ENCODE measurements around the gene OR10J1.
"Not testable (repeated sequence)": the region's sequence is repeated elsewhere in the genome, so short reads cannot be mapped to it uniquely, and the experiment has no call there.

OR10J1 gene, protein sequence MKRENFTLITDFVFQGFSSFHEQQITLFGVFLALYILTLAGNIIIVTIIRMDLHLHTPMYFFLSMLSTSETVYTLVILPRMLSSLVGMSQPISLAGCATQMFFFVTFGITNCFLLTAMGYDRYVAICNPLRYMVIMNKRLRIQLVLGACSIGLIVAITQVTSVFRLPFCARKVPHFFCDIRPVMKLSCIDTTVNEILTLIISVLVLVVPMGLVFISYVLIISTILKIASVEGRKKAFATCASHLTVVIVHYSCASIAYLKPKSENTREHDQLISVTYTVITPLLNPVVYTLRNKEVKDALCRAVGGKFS

DNA sequence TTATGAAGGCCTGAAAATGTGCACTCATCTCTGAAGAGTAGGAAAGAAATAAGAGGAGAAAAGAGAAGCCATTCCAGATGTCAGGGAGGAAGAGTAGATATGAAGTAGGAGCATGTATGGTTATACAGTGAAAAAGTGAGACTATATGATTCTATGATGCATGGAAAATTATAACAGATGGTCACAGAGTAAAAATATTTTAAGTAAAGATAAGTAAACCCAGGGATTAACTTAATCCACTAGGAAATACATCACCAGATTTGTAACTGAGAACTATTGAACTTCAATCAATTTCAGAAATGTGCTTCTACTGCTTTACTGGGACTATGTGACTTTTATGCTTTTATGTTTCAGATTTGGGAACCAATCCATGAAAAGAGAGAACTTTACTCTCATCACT is at the start of gene OR10J1:
TSS of gene OR10J1 (plus strand) at position 301 of the 400 bp plus-strand sequence. CDS start at position 371, 70 bp downstream.
- FAIRE-seq, result no peak

DNA sequence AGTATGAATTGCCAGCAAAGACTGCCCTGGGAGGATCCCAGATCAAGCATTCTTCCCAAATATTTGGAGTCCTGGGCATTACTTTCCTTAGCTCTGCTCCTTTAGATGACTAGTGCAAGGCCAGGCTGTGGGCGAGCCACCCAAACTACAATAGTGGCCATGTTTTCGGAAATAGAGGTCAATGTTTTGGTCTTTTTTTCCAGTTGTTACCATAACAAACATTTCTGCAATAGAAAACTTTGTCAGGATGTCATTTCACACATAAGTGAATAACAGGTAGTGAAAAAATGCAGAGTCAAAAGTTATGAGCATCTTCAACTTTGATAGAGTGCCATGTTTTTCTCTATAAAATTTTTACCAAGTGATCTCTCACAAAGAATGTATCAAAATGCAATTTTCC is 32.7 kb upstream of the OR10J1 start:
- no peak for FAIRE-seq

DNA sequence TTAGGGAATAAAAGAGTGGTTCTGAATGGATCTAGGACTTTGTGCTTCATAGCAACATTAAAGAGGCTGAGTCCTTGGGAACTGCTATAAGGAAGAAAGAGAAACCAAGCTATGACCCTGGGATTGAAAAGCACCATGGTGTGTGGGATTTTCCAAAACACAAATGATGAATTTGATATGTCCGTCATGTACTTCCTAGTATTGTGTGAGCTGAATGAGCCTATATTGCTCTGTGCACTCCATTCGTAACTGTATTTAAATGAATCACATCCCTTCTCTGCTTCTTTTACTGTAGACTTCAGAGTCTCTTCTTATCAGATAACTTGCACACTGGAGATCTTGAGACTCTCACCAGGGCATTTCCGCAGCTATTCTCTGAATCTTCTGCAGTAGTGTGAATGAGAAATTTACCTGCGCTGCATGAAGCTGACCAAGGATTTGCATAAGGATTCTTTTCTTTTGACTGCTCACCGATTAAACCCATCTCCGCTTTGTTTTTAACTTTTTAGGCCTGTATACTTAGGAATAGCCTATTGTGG is 30.6 kb upstream of the OR10J1 start:
- FAIRE-seq, result no peak

DNA sequence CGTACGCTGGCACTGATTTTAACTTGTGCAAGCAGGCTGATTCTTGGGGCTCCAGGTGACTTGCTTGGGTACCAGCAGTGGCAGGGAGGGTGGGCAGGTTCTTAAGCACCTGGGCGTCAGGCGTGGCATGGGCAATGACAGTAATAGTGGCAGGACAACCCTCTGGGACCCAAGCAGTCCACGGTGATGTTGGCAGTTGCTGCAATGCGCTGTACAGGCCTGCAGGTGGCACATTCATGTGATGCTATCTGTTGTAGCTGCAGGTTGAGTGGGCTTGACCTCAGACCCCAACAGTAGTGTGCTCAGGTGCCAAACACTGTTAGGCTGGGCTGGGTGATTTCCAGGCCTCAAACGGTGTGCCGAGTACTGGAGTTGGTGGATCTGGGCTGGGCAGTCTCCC is 17.7 kb upstream of the OR10J1 start:
- FAIRE-seq, result no peak

DNA sequence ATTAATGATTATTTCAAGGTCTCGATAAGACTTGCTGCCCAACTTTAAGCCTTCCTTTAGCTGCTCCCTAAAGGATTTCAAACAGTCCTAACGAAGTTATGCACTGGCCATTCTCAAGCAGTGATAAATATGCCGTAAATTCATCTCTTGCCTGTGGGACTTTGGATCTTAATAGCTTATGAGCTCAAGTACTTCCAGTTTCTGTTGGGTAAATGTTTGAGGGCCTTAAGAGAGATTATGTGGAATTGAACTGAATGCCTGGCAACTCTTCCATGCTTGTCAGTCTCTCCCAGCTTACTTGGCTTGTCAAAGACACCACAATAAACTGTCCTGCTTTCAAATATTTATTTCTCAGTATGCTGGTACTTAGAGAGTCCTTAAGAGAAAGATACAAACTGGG is 11.0 kb upstream of the OR10J1 start:
- FAIRE-seq, result no peak

DNA sequence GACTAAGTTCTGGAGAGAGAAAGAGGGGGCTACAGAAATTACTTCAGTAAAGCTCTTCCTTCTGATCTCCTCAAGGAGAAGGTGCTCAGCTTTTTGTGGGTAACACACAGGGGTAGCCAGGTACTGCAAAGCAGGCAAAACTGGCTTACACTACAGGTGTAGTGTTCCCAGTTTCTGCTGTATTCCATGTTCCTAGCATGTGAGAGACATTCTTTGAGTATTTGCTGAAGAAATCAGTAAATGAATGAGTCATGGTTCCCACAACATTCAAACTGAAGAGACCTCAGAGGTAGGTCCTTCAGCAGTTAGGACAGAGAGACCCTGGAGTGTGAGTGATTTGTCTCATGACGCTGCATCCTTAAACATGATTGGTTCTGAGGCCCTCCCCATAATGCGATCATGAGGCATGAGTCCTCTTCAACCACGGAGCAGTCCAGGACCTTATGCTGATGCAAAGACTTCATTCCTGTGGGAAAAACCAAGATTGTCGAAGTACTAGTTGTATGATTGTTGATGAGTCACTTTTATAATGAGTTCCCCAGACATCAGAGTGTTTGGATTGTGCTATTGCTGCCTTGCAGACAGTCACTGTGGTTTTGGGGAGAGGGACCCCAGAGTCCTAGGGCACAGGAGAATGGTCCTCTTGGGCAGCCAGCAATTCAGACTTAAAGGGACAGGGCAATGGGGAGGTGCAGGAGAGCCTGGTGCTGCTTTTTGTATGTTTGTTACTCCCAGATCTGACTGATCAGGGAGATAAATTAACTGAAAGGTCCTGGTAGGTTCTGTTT is 10.3 kb upstream of the OR10J1 start:
- no peak for FAIRE-seq

DNA sequence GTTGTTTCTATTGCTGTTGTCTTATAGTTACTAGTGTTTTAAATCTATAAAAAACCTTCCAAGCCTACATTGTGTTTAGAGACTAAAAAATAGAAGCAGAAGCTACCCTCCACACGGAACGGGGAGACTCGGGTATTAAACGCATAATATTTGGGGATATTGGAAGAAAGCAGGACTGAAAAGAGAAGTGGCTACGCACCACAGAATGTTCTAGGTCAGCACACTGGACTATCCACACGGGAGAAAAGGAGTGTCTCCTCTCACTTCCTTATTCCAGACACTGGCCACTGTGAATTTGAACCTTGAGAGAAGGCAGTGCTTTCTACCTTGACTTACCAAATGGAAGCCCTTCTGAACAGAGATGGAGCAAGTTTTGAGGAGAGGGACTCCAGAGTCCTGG is 8.5 kb upstream of the OR10J1 start:
- no peak for FAIRE-seq

DNA sequence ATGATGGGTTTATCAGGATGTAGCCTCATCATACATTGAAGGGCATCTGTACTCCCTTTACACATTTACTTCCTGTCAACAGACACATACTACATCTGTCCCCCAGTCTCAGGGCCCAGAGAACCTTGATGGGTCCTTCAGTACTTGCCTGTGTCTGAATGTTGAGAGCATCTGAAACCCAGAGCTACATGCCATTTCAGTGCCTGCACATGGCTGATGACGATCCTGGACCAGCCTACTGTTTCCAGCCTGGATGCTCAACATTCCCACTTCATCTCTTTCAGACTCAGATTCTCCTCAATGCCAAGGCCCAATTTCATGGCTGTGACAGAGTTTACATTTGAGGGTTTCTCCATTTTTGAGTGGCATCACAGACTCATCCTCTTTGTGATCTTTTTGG is 7.6 kb upstream of the OR10J1 start, which contains the start of gene OR10J4:
TSS of gene OR10J4 (plus strand) at position 301 of the 400 bp plus-strand sequence.
- FAIRE-seq, result no peak

DNA sequence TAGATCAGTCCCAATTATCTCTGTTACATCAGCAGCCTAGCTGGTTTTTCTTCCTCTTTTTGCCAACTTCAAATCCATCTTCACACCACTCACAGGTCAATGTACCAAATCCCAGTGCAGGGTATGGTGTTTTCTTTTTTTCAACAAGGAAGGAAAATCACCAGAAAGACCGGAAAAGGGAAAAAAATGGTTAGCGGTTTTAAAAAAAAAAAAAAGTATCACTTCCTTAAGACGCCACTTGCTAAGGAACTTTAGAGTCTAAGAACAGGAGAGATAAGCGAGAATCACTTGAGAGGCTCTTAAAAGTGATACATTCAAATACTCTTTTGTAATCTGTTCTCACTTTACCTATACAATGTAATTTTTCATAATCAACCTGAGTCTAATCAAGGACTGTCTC is 3.1 kb upstream of the OR10J1 start:
- FAIRE-seq, result no peak

DNA sequence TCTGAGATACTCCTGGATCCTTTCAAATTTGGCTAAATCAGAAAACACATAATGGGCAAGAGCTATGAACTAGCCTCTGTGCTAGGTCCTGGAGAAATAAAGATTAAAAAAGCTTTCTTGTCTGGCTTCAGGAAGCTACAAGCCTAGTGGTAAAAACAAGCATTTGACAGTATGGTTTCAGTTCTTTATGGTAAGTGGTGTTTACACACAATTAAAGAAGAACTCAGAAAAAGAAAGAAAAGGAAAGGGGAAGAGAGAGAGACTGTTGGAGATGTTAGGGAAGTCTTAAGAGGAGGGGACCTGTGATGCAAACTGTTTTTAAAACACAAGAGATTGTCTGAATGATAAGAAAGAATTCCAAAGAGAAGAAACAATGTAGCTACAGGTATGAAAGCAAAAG is 1.8 kb downstream of the OR10J1 start:
- no peak for FAIRE-seq

DNA sequence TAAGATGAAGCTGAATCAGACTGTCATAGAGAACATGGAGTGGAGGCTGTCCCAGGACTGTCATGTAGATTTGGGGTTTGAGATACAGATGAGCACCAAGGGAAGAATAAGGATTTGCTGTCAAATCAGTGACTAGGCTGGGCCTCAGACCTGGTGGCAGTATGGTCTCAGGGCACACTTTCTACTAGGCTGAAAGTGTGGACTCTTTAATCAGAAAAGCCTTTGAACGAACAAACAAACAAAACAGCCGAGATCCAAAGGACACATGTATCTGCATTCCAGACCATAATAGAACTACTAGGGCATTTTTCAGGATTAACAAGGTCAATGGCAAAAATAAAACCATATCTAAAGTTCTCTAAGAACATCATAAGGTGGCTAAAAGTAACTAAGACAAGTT is 2.9 kb downstream of the OR10J1 start:
- FAIRE-seq, result no peak

DNA sequence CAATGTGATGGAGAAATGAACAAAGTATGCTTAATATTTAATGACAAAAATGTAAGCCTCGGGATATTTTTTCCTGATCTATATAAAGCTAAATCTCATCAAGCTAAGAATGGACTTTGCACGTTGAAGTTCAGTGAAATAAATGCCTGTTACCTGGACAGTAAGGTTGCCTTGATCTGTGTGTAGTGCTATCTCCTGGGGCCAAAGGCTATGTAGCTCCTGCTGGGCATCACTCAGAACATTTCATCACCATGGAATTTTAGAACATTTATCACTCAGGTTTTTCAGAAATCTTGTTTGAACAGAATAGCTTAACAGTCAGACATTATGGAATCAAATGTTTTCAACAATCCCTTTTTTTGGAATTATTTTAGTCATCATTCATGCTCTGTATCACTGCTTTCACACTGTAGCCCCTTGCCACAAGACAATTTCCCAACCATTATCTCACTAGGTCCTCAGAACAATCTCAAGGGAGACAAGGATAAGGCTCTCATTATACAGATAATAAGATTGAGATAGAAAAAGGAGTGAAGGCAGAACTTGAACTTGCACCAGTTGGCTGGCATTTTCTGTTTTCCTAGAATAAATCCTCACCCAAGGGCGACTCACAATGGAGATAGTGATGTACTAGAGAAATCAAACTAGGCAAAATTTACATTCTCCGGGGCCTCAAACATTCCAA is 3.7 kb downstream of the OR10J1 start:
- FAIRE-seq, result no peak

DNA sequence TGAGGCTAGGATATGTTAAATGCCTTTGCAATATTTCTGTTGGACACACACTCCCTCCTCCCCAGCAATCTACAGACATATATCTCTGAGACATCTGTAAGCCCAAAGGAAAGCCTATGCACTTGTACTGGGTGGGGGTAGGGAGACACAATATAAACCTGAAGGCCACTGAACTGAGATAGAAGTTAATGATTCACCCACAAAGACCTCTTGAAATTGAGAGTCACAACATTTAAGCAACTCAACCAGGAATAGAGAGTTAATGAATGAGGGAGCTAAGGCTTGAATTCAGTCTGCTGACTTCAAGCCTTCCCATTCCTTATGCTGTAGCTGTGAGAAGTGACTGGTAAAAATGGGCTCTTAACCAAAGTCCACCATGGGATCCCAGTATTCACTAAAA is 5.0 kb downstream of the OR10J1 start:
- no peak for FAIRE-seq

DNA sequence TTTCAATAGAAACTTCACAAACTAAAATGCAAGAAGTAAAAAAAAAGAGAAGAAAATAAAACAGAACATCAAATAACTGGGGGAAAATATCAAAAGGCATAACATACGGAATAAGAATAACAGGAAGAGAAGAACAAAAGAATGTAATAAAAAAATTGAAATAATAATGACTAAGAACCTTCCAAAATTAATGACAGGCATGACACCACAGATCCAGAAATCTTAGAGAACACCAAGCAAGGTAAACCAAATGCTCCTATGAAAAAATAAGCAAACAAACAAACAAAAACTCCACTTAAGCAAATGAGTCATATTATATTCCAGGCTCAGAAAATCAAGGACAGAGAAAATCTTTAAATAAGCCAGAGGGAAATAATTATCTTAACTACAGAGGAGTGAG is 8.7 kb downstream of the OR10J1 start:
- FAIRE-seq, result no peak

DNA sequence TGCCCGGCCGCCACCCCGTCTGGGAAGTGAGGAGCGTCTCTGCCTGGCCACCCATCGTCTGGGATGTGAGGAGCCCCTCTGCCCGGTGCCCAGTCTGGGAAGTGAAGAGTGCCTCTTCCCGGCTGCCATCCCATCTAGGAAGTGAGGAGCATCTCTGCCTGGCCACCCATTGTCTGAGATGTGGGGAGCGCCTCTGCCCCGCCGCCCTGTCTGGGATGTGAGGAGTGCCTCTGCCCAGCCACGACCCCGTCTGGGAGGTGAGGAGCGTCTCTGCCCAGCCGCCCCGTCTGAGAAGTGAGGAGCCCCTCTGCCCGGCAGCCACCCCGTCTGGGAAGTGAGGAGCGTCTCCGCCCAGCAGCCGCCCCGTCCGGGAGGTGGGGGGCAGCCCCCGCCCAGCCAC is 10.1 kb downstream of the OR10J1 start:
- not testable (repeated sequence) for FAIRE-seq

DNA sequence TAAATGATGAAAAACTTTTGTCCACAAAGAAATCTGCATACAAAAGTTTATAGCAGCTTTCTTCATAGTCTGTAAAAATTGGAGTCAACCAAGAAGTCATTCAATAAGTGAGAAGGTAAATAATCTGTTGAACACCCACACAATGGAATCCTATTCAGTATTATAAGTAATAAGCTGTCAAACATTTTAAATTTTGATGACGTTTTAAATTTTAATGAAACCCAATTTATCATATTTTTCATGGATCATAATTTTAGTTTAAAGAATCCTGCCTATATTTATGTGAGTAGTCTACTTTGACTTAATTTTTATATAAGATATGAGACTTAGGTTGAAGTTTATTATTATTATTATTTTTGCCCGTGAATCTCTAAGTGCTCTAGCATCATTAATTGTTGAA is 20.0 kb downstream of the OR10J1 start:
- FAIRE-seq, result no peak

DNA sequence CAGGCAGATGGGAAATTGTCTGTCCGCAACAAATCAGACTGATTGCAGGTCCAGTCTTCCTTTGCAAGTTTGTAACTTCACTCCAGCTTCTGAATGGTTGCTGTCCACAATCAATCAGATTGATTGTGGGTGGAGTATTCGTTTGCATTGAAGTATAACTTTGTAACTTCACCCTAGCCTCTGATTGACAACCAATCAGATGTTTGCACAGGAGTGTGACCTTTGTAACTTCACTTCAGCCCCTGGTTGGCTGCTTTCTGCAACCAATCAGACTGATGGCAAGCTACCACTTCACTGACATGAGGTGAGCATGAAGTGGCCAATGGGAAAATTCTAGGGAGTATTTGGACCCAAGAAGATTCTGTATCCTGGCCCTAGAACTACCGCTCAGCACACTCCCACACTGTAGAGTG is 25.7 kb downstream of the OR10J1 start:
- no peak for FAIRE-seq

DNA sequence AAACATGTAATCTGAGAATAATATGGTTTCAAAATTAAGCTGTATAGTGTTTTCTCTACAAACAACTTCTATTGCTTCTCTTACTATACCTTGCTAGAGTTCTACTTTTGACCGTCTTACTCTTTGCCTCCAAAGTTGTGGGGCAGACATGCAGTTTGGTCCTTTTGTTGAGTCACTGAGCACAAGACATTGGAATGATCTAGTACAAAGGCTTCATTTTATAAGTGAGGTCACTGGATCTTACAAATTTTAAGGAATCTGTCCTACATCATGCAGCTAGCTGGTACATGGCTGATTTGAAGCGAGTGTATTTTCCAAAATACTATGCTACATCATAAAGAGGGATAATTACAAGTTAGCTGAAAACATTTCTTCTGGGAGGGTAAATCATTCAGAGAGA is 28.8 kb downstream of the OR10J1 start:
- FAIRE-seq, result no peak

DNA sequence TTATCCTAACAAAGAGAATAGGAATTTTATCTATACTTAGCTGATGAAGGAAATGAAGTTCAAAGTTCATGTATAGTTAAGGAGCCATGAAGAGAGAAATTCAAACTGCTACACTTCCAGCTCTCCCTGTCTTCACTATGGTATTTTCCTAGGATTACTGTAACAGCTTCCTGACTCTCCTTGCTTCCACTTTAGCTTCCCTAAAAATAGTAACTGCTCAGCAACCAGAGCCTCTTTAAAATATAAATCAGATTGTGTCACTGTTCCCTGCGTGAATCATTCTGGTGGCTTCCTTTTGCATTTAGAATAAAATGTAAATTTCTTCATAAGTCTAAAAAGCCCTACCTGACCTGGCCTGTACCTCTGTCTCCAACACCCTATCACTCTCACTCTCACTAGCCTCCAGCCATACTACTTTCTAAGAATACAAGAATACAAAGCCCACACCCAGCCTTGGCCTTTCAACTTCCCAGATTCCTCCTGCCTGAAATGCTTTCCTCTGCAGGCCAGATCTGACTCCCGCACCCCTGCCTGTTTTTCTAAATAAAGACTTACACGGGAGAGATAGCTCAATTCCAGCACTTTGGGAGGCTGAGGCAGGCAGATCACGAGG is 30.5 kb downstream of the OR10J1 start:
- no peak for FAIRE-seq

DNA sequence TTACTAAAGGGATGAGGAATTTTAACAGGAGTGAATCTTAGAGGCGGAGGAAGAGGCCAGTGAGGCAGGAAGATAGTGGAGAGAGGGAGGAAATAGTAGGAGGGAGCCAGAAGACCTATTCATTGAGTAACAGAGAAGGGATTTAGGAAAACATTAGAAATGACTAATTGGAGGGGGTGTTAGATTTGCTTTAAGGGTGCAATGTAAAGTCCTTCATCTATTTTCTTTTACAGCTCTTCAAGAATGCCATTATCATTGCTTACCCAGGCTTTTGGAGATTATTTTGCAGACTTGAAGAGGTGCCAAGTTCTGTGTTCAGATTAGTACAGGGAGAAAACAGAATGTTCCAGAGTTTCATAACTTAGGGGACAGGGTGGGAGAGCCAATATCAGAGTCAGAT is 33.8 kb downstream of the OR10J1 start:
- no peak for FAIRE-seq

DNA sequence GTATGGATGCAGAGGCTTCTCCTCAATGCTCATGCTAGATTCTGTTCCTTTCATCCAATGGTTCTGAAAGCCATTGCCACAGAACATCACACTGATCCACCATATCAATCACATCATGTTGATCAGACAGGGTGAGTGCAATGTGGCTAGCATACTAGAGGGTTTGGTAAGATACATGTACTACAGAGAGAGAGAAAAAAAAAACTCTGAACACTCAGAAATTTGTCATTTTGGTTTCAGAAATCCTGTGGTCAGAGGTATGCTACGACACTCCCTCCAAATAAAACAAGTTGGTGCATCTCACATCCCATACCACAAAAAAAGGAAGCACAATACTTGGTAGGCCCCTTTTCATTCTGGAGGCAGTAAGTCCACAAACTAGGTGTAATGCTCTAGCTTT is 35.4 kb downstream of the OR10J1 start:
- FAIRE-seq, result no peak

DNA sequence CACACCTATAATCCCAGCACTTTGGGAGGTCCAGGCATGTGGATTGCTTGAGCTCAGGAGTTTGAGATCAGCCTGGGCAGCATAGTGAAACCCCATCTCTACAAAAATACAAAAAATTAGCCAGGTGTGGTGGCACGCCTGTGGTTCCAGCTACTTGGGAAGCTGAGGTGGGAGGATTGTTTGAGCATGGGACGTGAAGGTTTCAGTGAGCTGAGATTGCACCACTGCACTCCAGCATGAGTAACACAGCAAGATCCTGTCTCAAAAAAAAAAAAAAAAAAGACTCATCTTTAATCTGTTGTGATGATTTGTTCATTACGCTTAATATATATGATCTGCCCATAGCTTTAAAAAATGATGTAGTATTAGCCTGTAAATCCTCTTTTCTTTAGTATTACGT is 44.0 kb downstream of the OR10J1 start:
- FAIRE-seq, result no peak

Measured in endometrium (tissue), 2 donors.